ENCODE data around the gene SUCO.
"Not testable (repeated sequence)": the region's sequence is repeated elsewhere in the genome, so short reads cannot be mapped to it uniquely, and the experiment has no call there.

Gene SUCO

DNA sequence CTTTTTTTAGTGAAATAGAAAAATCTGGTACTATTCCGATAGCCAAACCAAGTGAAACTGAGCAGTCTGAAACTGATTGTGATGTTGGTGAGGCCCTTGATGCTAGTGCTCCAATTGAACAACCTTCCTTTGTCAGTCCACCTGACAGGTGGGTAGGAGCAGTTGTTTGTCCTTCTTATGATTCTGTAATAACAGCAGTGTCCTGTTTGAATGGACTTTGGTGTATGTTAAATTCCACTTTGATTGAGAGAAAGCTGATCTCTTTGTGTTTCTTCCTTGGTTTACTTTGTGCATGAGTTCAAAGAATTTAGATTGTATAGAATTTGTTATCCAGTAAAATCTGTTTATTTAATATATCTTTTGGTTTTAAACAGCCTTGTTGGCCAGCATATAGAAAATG, 24.3 kb downstream of the SUCO start:
- DNase-seq: no peak

DNA sequence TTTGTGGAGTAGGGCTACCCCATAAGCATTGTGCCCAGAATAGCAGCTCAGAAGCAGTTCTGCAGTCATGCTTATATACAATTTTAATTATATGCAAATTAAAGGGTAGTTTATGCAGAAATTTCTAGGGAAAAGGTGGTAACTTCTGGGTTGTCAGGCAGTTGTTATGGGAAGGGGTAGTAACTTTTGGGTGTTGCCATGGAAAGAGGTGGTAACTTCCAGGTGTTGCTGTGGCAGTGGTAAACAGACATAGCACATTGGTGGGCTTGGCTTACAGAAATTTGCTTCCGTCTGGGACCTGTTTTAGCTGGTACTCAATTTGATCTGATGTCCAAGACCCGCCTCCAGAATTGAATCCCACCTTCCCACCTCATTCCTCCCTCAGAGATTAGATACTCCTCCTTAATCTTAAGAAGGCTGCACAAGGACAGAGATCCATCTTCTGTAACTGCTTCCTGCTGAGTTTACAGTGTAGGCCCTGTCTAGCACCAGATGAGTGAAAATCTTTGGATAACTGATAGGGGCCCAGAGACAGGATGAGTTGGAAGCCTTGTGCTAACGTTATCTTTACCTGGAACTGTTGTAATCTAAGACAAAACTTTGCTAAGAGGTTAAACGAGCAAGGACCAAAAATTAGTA, 26.7 kb downstream of the SUCO start:
- DNase-seq: no peak

DNA sequence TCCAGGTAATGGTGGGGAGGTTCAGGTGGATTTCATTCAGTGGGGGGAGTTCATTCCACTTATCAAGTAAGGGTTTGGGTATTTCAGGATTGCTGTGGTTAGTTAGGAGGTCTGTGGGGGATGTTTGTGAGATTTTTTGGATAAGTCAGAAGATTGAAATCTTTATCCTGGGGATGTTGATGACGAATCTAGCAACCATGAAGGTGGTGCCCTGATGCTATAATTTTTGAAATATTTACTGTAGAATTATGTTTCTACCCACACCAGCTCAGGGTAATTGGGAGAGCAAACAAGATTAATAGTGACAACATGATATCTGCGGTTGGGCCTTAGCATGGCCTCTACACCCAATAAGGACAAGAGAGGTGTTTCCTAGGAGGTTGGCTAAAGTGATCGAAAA, 28.3 kb downstream of the SUCO start:
- no peak for DNase-seq

DNA sequence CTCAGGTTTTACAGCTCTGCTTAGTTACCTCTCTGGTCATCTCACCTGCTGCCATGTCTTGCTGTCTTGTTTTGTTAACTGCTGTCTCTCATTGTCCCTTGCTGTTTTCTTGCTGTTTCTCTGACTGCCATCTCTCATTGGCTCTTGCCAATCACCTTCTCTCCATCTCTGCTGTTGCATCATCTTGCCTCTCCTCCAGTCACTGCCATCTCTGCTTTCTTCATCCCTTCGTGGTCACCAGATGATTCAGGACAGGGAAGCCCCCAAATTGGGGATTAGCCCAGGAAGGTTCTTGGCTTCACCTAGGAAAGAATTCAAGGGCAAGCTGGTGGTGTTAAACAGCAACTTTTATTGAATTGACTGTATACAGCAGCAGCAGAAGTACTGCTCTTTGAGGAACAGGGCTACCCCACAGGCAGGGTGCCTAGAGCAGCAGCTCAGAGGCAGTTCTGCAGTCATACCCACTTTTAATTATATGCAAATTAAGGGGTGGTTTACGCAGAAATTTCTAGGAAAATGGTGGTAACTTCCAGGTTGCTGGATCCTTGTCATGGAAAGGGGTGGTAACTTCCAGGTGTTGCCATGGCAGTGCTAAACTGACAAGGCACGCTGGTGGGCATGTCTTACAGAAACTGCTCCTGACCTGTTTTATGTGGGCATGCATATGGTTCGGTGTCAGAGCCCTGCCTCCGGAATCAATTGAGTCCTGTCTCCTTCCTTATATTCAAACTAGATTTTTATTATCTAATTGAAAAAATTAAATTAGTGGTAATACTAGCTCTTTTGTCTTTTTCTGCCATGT, 33.4 kb downstream of the SUCO start:
- DNase-seq: no peak

DNA sequence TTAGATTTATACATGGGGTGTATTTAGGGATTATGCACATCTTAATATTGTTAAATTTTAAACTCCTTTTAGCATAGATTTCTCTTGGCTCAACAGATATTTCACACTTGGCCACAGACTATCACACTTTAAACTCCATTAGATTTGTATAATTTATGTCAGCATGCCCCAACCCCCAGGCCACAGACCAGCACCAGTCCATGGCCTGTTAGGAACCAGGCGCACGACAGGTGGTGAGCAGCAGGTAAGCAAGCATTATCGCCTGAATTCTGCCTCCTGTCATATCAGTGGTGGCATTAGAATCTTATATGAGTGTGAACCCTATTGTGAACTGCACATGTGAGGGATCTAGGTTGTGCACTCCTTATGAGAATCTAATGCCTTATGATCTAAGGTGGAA, 34.8 kb downstream of the SUCO start:
- DNase-seq: no peak

DNA sequence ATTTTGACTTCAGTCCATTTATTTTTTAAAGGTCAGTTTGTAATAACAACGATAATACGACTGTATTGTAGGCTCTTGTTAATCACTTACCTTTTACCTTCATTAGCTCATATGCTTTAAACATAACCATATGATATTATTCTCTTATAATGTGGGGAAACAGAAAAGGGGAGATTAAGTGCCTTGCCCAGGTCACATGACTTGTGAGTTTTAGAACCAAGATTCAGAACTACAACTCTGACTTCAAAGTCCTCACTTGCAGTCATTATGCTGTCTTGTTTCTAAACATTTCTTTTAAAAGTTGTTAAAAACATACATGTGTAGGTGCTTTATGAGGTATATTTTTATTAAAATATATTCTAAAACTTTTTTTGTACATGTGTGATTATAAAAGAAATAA, 41.1 kb downstream of the SUCO start:
- no peak for DNase-seq

DNA sequence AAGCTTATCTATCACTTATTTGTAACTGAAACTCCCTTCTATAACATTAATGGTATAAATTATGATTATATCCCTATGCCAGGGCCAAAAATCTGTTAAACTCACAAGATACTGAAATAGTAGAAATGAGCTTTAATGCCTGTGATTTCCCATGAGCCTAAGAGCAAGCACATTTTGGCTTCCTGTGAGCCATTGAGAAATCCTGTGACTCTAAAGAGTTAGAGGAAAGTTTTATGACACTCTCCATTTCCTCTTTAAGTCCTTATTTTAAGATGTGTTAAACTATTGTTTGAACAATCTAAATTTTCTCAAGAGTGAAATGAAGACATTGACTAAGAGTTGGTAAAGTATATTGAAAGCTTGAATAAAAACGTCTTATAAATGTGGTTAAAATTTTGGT, 45.6 kb downstream of the SUCO start:
- DNase-seq: no peak

DNA sequence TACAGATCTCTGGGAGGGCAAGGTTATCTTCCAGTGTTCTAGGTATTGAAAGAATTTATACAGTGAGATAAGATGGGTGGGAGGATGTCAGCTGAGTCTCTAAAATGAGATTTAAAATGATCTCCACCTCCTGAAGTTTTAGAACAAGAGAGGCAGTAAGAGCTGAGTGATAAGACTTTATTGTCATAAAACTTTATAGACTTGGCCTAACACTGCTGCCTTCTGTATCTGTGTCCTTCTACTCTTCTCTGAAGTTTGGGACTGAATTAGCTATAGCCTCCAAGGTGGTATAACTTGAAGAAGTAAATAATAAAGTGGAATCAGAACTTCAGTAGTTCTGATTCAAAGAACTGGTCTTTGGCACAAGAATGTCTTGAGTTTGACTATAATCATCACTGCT, 48.3 kb downstream of the SUCO start:
- DNase-seq: no peak

DNA sequence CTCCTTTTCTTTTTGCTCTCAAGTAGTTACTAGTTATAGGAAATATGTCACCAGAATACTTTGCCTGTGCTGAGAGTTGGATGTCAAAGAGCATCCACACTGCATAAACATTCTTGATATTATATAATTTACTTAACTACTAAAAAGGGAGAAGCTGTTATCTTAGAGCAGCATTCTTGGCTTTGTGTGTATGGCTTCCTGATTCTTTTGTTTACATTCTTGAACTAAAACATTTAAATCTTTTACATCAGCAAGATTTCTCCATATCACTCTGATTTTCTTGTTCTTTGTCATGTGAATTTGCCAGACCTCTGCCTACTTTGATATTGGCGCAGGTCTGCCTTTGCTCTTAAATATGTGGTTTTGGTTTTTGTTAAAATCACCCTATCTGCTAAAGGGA, 48.8 kb downstream of the SUCO start:
- DNase-seq: no peak

DNA sequence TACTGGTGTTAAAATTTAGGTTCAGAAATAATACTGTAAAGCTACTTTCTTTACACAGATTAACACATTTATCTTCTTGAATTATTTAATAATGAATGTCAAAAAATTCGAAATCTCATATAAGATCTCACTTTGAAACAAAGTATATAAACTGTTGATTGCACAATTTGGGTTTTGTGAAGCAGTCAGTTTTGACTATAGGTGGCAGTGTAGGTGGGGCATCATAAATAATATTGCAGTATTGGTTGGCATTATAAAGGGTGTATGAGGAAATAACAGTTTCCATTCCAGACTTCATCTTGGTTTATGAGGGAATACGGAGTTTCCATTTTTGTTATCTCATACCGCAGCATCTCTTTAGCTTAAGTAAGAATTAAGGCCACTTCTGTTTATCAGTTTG, 49.9 kb downstream of the SUCO start:
- no peak for DNase-seq

DNA sequence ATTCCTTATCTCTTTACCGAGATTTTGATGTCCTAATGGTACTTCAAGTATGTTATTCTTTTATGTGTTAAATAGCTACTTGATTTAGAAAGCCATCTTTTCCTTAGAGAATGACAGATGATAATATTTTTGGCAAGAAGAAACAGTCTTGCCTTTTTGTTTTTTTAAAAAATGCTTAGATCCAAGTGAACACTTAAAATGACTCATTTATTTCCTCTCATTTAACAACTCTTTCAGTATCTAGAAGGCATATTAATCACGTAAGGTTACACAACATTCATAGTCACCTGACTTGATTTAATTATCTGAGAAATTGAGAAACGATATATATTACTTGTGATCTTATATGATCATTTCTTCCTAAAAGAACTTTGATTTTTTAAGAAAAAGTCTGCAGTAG, 52.4 kb downstream of the SUCO start:
- no peak for DNase-seq

DNA sequence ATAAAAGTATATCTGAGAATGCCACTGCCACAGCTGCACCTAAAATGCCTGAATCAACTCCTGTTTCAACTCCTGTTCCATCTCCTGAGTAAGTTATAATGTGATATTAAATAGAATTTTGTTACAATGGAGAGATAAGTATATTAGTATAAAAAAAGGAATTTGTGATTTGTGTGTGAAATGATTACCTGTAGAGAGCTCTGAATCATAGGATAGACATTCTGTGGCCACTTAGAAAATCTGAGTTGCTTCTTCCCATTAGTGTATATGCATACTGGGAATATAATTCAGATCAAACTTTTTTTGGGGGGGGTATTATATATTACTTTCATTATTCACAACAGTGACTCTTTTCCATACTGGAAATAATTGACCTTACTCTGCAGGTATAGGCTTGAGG, 52.9 kb downstream of the SUCO start:
- DNase-seq: no peak

DNA sequence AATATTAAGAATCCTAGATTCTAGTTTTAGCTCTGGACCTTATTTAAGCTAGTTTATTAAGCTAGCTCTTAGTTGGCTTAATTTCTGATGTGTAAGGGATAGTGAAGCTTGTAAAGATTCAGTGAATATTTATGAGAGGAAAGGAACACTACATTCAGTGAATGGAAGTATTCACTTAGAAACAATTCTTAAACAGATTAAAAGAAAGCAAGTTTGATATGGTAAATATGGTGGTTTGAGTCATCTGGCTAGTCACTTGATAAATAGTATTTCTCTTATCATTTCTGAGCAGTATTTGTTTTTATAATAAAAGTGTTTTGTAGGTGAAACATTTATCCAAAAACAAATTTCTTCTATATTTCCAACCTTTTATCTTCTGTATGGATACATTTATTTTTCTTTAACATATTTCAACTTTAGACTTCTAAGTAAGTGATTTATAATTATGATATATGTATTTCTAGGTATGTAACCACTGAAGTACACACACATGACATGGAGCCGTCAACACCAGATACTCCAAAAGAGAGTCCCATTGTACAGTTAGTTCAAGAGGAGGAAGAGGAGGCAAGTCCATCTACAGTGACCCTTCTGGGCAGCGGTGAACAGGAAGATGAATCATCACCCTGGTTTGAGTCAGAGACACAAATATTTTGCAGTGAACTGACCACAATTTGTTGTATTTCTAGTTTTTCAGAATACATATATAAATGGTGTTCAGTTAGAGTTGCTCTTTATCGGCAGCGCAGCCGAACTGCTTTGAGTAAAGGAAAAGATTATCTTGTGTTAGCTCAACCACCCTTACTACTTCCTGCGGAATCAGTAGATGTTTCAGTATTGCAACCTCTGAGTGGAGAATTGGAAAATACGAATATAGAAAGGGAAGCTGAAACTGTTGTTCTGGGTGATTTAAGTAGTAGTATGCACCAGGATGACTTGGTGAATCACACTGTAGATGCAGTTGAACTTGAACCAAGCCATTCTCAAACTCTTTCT, 55.6 kb downstream of the SUCO start:
- no peak for DNase-seq

DNA sequence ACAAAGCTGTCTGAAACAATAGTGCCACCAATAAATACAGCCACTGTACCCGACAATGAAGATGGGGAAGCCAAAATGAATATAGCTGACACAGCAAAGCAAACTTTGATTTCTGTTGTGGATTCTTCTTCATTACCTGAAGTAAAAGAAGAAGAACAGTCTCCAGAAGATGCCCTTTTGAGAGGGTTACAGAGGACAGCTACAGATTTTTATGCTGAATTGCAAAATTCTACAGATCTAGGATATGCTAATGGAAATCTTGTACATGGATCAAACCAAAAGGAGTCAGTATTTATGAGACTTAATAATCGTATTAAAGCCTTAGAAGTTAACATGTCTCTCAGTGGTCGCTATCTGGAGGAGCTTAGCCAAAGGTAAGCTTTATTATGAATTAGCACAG, 56.6 kb downstream of the SUCO start:
- DNase-seq: no peak

DNA sequence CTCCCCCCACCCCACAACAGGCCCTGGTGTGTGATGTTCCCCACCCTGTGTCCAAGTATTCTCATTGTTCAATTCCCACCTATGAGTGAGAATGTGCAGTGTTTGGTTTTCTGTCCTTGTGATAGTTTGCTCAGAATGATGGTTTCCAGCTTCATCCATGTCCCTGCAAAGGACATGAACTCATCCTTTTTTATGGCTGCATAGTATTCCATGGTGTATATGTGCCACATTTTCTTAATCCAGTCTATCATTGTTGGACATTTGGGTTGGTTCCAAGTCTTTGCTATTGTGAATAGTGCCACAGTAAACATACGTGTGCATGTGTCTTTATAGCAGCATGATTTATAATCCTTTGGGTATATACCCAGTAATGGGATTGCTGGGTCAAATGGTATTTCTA, 58.5 kb downstream of the SUCO start:
- not testable (repeated sequence) for DNase-seq

DNA sequence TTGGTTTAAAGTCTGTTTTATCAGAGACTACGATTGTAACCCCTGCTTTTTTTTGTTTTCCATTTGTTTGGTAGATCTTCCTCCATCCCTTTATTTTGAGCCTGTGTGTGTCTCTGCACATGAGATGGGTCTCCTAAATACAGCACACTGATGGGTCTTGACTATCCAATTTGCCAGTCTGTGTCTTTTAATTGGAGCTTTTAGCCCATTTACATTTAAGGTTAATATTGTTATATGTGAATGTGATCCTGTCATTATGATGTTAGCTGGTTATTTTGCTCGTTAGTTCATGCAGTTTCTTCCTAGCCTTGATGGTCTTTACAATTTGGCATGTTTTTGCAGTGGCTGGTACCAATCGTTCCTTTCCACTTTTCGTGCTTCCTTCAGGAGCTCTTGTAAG, 62.1 kb downstream of the SUCO start:
- not testable (repeated sequence) for DNase-seq

DNA sequence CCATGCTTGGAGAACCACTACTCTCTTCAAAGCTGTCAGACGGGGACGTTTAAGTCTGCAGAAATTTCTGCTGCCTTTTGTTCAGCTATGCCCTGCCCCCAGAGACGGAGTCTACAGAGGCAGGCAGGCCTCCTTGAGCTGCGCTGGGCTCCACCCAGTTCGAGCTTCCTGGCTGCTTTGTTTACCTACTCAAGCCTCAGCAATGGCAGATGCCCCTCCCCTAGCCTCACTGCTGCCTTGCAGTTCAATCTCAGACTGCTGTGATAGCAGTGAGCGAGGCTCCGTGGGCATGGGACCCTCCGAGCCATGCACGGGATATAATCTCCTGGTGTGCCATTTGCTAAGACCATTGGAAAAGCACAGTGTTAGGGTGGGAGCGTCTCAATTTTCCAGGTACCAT, 63.8 kb downstream of the SUCO start:
- not testable (repeated sequence) for DNase-seq

DNA sequence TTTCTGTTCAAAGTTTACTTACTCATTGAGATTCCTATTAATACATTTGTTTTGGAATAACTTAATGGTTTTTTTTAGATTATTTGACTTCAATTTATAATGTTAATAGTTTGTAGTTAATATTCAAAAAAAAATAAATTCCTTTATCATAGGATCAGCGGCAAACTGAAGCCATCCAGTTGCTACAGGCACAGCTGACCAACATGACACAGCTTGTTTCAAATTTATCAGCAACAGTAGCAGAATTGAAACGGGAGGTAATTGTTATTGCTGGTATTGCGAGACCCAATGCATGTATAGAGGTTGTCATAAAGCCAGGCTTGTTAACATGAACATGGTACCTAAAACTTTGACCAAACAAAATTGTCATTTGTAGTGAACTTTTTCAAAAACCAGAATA, 67.0 kb downstream of the SUCO start:
- no peak for DNase-seq

DNA sequence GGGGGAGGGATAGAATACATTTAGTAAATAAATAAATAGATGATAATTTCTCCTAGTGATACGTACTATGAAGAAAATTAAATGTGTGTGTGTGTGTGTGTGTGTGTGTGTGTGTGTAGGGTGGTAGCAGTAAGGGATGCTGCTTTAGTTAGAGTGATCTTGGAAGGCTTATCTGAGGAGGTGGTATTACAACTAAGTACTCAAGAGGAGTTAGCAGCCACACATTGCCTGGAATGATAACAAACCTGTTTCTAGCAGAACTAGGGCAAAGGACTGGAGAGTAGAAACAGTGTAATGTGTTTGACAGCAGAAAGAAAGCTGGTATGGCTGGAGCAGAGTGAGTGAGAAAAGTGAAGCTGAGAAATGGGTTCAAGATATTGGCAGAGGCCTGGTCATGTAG, 67.7 kb downstream of the SUCO start:
- no peak for DNase-seq

DNA sequence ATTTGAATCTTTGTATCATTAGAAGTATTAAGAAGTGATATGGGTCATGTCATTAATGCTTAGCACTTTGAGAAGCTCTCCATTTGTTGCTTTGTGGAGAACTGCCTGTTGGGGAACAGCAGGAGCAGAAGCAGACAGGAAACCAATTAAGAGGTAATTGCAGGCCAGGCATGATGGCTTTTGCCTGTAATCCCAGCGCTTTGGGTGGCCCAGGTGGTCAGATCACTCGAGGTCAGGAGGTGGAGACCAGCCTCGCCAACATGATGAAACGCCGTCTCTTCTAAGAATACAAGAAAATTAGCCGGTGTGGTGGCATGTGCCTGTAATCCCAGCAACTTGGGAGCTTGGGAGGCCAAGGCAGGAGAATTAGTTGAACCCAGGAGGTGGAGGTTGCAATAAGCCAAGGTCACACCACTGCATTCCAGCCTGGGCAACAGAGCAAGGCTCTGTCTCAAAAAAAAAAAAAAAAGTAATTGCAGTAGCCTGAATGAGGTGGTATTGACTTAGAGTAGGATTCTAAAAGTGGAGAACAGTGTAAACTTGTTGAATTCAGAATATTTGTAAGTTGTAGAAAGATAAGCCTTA, 68.2 kb downstream of the SUCO start:
- no peak for DNase-seq

DNA sequence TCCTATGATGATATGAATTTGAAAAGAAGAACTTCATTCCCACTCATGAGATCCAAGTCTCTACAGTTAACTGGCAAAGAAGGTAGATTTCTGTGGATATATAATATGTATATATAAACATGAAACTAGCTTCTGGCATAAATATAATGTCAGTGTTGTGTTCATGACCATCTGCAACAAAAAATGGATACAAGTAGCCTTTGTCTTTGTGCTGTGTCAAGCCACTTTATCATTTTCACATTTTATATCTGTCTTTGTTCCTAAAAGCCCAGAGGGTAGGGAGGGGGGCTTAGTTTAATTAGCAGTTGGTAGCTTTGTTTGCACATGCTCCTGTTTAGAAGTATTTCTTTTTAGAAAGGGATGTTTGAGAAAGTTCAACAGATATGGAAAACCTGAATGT, 69.8 kb downstream of the SUCO start:
- no peak for DNase-seq

DNA sequence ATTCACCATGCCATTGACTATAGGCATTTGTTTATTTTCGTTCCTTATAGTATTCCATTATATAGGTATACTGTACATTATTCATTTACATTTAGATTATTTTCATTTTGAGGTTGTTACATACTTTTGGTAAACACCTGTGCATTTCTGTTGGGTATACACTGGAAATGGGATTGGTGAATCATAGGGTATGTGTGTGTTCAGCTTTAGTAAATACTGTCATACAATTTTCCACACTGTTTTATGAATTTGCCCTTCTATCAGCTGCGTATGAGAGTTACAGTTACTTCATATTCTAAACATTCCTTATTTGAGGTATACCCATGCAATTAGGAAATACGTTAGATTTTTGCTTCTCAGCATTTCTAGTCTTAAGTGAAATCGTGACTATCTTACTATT, 70.9 kb downstream of the SUCO start:
- no peak for DNase-seq

Measured in hypothalamus (tissue), 51 donors.